GM19452 (cell line): ENCODE data around the gene SLC25A45.
"Not testable (repeated sequence)": the region's sequence is repeated elsewhere in the genome, so short reads cannot be mapped to it uniquely, and the experiment has no call there.

ENCODE experiments used
- ATAC-seq: cut with Tn5 transposase; IDR thresholded peaks from one replicate; pipeline ENCODE4 v1.9.1; 2021; ENCODE audit not compliant: unreplicated experiment

SLC25A45 gene

DNA sequence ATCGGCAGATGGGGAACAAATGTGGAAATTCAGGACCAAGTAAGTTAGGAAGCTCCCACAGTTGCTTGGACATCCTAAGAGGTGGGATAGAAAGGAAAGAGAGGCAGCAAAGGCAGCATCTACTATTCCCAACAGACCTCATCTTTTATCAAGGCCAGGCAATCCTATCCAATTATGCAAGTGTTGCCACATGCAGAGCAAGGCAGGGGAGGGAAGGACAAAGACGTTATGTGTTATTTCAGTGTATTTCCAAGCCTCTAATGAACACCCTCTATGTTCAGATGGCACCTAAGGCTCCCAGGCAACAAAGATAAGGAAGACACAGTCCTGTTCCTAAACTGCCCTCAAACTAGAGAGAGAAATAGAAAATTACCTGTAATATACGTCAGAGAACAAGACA, 18.7 kb downstream of the SLC25A45 start:
- ATAC-seq = no peak

- no peak for ATAC-seq
Measured at GRCh38 chr11:65362966-65363365, 19.5 kb downstream of the SLC25A45 start.

GRCh38 chr11:65362320-65362931, 20.0 kb downstream of the SLC25A45 start:
- ATAC-seq = peak; percentile 63

- ATAC-seq = no peak
Measured at GRCh38 chr11:65357856-65358356, 24.5 kb downstream of the SLC25A45 start.

GRCh38 chr11:65356394-65356972, 26.0 kb downstream of the SLC25A45 start:
- no peak for ATAC-seq

- no peak for ATAC-seq
Measured at GRCh38 chr11:65355776-65356393, 26.6 kb downstream of the SLC25A45 start.

GRCh38 chr11:65355013-65355775, 27.3 kb downstream of the SLC25A45 start:
- ATAC-seq = peak; percentile 32

GRCh38 chr11:65354265-65355012, 28.0 kb downstream of the SLC25A45 start, which contains the start of gene TIGD3:
Gene TIGD3, plus strand, starts transcription at chr11:65354751. Its CDS starts 1,058 bp downstream, at chr11:65355809.
- ATAC-seq = peak; percentile 77

GRCh38 chr11:65353900-65354264, 28.6 kb downstream of the SLC25A45 start:
- ATAC-seq = no peak

- no peak for ATAC-seq
Measured at GRCh38 chr11:65353376-65353775, 29.1 kb downstream of the SLC25A45 start.

DNA sequence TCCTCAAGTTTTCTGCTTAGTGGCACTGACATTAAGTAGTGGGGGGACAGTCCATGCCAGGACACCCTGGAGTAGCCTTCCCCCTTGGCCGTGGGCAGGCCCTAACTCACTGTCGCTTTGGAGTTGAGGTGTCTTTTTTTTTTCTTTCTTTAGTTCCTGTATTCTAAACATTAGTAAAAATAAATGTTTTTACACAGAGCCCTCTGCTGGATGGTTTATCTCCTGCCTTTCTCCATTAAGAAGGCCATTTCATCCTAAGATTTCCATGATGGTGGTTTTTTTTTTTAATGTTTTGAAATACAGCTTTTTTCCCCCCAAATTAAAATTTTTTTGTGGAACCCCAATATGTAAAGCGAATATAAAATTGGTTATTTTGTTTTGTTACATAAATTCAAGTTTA, 29.7 kb downstream of the SLC25A45 start:
- ATAC-seq = no peak

DNA sequence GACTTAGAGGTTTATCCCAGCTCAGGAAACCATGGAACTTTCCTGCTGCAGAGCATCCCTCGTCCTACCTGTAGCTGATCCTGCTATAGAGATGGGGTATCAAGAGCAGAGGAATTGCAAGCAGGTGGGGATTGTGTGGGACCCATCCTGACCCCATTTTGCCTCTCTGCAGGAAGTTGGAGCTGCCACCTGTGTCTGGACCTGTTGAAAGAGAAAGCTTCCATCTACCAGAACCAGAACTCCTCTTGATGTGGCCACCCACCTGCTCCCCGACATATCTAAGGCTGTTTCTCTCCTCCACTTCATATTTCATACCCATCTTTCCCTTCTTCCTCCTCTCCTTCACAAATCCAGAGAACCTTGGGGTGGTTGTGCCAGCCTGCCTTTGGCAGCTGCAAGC, 30.9 kb downstream of the SLC25A45 start:
- no peak for ATAC-seq

DNA sequence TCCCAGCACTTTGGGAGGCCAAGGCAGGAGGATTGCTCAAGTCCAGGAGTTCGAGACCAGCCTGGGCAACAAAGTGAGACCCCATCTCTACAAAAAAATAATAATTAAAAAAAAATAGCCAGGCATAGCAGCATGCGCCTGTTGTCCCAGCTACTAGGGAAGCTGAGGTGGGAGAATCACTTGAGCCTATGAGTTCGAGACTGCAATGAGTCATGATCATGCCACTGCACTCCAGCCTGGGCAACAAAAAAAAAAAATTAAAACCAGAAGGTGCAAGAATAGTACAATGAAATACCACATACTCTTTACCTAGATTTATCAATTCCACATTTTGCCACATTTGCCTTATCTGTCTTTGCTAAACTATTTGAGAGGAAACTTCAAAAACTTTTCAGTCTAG, 40.6 kb downstream of the SLC25A45 start:
- no peak for ATAC-seq

GRCh38 chr11:65340226-65340625, 42.2 kb downstream of the SLC25A45 start:
- no peak for ATAC-seq

DNA sequence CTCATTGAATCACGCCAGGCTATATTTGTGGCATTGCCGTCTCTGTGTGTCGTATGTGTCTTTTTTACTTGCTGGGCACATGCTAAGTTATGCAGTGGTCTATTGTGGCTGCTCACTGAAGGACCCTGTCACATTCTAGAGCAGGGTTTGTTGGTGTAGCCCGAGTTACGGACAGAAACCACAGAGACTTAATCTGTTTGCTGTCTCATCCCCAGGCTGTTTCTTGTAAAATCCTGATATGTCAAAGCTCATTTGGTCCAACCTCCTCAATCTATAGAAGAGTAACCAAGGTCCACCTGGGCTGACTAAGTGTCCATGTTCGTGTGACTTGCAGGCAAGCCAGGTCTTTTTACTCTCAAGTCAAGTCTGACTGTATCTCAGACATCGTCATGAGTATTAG, 43.8 kb downstream of the SLC25A45 start:
- no peak for ATAC-seq

DNA sequence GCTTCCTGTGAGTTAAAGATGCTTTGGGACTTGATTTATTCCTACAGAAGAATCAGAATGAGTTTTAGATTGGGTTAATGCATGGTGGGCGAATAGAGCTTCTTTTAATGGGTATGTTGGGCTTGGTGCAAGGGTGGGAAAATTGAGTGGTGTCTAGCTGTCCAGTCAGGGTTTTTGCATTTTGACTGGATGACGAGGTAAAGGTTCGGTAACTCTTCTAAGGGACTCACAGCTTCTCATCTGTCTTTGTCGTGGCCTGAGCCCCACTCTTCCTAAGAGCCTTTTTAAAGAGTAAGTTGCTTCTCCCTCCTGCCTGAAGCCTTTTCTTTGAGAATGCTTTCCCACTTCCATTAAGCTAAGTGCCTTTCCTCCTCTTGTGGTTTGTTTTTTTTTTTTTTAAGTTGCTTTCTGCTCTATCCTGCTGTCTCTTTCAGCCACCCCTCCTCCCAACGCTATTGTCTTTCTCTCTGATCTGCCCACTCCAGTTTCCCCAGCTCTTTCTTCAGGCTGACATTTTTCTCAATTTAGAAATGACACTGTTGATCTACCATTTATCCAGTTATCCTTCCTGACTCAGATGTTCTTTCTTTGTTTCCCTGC, 47.6 kb downstream of the SLC25A45 start:
- no peak for ATAC-seq

- not testable (repeated sequence) for ATAC-seq
Measured at GRCh38 chr11:65332591-65332990, 49.9 kb downstream of the SLC25A45 start.

DNA sequence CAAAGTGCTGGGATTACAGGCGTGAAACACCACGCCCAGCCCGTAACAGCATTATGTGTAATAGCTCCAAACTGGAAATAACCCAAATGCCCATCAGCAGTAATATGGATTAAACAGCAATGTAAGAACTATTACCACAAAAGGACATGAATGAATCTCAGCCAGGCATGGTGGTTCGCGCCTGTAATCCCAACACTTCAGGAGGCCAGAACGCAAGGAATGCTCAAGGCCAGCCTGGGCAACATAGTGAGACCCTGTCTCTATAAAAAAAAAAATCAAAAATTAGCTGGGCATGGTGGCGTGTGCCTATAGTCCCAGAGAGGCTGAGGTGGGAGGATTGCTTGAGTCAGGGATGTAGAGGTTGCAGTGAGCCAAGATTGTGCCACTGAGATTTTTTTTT, 51.9 kb downstream of the SLC25A45 start:
- no peak for ATAC-seq

DNA sequence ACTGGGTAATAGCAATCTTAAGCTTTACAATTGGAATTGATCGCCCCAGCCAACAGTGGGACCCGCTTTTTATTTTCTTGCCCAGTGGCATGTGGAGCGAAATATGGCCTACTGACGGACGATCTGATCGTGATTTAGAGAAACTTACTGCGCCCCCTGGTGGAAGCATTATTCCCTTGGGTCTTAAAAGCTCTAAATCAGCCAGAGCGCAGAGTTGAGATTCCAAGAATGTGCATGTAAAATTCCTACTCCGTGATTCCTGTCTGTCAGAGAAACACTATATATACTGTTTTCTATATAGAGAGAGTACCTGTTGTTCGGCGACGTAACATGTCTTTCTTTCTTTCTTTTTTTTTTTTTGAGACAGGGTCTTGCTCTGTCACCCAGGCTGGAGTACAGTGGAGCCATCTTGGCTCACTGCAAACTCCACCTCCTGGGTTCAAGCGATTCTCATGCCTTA, 52.5 kb downstream of the SLC25A45 start:
- no peak for ATAC-seq

DNA sequence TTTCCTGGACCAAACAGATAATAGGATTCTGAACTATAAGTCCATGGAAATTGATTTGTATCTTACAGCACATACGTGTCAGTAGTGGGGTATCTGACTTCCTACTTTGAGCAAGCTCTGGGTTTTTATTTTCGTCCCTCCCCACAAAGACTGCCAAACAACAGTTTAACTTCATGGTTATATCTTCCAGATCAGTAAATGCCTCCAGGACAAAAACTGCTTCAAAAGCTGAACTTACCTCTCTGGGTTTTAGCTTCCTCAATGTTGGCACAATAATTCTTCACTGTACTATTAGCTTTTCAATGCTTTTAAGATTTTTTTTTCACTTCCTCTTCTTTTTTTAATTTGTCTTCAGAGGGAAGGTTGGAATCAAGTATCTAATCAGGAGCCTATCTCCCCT, 53.0 kb downstream of the SLC25A45 start:
- ATAC-seq = no peak
